HUES48 (cell line): ENCODE data around the gene METTL16.

ENCODE experiments used
- H3K27ac ChIP-seq: one replicate; pipeline ENCODE4 v1.7.0; 2013; ENCODE audit warnings: low read depth, low read length, inconsistent platforms
- H3K27me3 ChIP-seq: 2 replicates; pipeline ENCODE4 v1.6.1; 2013; ENCODE audit warnings: mild to moderate bottlenecking, low read length; ENCODE audit not compliant: control insufficient read depth, insufficient read depth
- H3K36me3 ChIP-seq: 2 replicates; pipeline ENCODE4 v1.6.1; 2013; ENCODE audit warnings: low read length; ENCODE audit not compliant: control insufficient read depth, insufficient read depth
- H3K4me1 ChIP-seq: 2 replicates; pipeline ENCODE4 v1.6.1; 2013; ENCODE audit warnings: mild to moderate bottlenecking, low read length; ENCODE audit not compliant: control insufficient read depth, insufficient read depth
- H3K4me3 ChIP-seq: 2 replicates; pipeline ENCODE4 v1.5.1; 2013; ENCODE audit warnings: mild to moderate bottlenecking, low read depth, low read length
- H3K9ac ChIP-seq: 2 replicates; pipeline ENCODE4 v1.6.1; 2013; ENCODE audit warnings: mild to moderate bottlenecking, low read depth, low read length, moderate library complexity
- H3K9me3 ChIP-seq: 2 replicates; pipeline ENCODE4 v1.6.1; 2013; ENCODE audit warnings: low read length; ENCODE audit not compliant: control insufficient read depth, insufficient read depth

The METTL16 gene

GRCh38 chr17:2435862-2436261 is 75.8 kb downstream of the METTL16 start:
- H3K4me1 ChIP-seq: peaks cover 29% of the 10 kb centered on the region
- H3K36me3 ChIP-seq: peaks cover 67% of the 10 kb centered on the region
- no peak overlapping the region for H3K4me3 ChIP-seq
- H3K9ac ChIP-seq: no peak overlapping the region
- H3K27me3 ChIP-seq: no peaks in the 10 kb centered on the region
- peak overlapping the region; percentile 82 for H3K27ac ChIP-seq
- no peaks in the 10 kb centered on the region for H3K9me3 ChIP-seq

- Histone ChIP-seq H3K9ac (no peak overlapping the region), H3K27ac (peak overlapping the region; percentile 82), H3K27me3 (no peaks in the 10 kb centered on the region), H3K4me3 (no peak overlapping the region), H3K9me3 (no peaks in the 10 kb centered on the region), H3K4me1 (peaks cover 29% of the 10 kb centered on the region), H3K36me3 (peaks cover 62% of the 10 kb centered on the region)
These were observed 76.4 kb downstream of the METTL16 start for GRCh38 chr17:2435181-2435741.

GRCh38 chr17:2433696-2434095 is 78.0 kb downstream of the METTL16 start:
- peaks cover 29% of the 10 kb centered on the region for H3K4me1 ChIP-seq
- peaks cover 48% of the 10 kb centered on the region for H3K36me3 ChIP-seq
- no peaks in the 10 kb centered on the region for H3K9me3 ChIP-seq
- no peaks in the 10 kb centered on the region for H3K27me3 ChIP-seq
- no peak overlapping the region for H3K9ac ChIP-seq
- H3K27ac ChIP-seq: peak overlapping the region; percentile 39
- no peak overlapping the region for H3K4me3 ChIP-seq

DNA sequence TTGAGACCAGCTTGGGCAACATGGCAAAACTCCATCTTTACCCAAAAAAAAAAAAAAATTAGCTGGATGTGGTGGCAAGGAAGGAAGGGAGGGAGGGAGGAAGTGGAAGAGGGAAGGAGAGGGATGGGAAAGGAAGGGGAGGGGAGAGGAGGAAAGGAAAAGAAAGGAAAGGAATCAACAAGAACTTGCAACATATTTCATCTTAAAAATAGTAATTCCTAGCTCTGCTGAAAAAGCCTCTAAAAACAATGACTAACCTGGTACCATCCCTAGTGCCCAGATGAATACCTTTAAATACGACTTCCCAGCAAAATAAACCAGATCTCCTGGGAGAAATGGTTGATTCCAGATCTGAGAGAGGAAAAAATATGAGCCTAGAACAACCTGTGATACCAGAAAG is 83.8 kb downstream of the METTL16 start:
- no peaks in the 10 kb centered on the region for H3K9me3 ChIP-seq
- no peaks in the 10 kb centered on the region for H3K27me3 ChIP-seq
- H3K27ac ChIP-seq: no peak overlapping the region
- H3K4me1 ChIP-seq: no peaks in the 10 kb centered on the region
- H3K9ac ChIP-seq: no peak overlapping the region
- peaks cover 19% of the 10 kb centered on the region for H3K36me3 ChIP-seq
- H3K4me3 ChIP-seq: no peak overlapping the region

DNA sequence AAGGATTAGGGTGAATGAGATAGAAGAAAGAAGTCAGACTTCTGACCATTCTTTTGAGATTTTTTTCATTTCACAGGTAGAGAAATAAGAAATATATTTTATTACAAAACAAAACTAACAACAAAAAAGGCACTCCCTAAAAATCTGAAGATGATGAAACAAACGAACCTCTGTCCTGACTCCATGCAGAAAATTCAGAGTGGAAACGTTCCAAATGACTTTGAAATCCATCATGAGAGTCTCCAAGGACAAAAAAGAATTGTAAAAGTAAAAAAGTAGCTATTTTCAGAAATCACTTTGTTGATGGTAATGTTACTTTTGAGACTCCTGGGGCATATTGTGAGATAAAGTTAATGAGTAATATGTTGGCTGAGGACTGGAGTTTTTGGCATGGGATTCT is 84.5 kb downstream of the METTL16 start:
- Histone ChIP-seq H3K27ac (no peak overlapping the region), H3K9ac (no peak overlapping the region), H3K36me3 (peaks cover 13% of the 10 kb centered on the region), H3K9me3 (no peaks in the 10 kb centered on the region), H3K27me3 (no peaks in the 10 kb centered on the region), H3K4me3 (no peak overlapping the region), H3K4me1 (no peaks in the 10 kb centered on the region)

GRCh38 chr17:2423271-2423670 is 88.4 kb downstream of the METTL16 start:
- H3K4me1 ChIP-seq: no peaks in the 10 kb centered on the region
- H3K27me3 ChIP-seq: no peaks in the 10 kb centered on the region
- H3K4me3 ChIP-seq: no peak overlapping the region
- no peak overlapping the region for H3K9ac ChIP-seq
- no peak overlapping the region for H3K27ac ChIP-seq
- peaks cover 41% of the 10 kb centered on the region for H3K36me3 ChIP-seq
- no peaks in the 10 kb centered on the region for H3K9me3 ChIP-seq

DNA sequence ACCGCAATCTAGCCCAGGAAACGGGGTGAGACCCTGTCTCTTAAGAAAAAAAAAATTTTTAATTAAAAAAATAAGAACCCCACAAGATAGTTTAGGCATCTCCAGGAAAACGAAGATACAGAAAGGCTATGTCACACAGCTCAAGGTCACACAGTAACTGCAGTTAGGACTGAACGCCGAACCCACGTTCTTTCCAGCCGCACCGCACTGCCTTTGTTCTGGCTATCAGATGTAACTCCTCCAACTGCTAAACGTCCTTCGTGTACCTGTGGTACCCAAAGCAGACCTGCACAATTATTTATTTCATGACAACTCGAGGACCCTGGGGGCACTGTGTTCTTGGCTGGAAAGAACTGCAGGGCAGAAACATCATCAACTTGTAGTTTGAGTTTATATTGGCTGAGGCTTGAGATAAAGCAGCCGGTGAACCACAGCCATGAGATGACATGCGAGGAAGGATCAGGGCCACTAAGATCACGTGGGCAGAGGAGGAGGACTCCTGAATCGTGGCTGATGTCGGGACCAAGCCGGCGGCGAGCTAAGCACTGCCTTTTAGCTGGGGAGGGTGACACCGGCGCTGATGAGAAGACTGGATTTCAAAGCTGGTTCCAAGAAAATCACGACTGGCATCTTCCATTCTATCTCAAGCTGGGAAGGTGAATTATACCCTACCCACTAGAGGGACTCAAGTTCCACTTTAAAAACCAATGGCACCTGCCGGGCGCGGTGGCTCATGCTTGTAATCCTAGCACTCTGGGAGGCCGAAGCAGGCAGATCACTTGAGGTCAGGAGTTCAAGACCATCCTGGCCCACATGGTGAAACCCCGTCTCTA is 90.2 kb downstream of the METTL16 start:
- H3K36me3 ChIP-seq: peaks cover 47% of the 10 kb centered on the region
- H3K27ac ChIP-seq: no peak overlapping the region
- H3K4me3 ChIP-seq: no peak overlapping the region
- H3K4me1 ChIP-seq: no peaks in the 10 kb centered on the region
- no peak overlapping the region for H3K9ac ChIP-seq
- H3K9me3 ChIP-seq: no peaks in the 10 kb centered on the region
- no peaks in the 10 kb centered on the region for H3K27me3 ChIP-seq

GRCh38 chr17:2420176-2420575 is 91.5 kb downstream of the METTL16 start:
- no peak overlapping the region for H3K27ac ChIP-seq
- no peak overlapping the region for H3K4me3 ChIP-seq
- no peaks in the 10 kb centered on the region for H3K27me3 ChIP-seq
- H3K9ac ChIP-seq: no peak overlapping the region
- no peaks in the 10 kb centered on the region for H3K9me3 ChIP-seq
- H3K4me1 ChIP-seq: no peaks in the 10 kb centered on the region
- H3K36me3 ChIP-seq: peaks cover 50% of the 10 kb centered on the region

DNA sequence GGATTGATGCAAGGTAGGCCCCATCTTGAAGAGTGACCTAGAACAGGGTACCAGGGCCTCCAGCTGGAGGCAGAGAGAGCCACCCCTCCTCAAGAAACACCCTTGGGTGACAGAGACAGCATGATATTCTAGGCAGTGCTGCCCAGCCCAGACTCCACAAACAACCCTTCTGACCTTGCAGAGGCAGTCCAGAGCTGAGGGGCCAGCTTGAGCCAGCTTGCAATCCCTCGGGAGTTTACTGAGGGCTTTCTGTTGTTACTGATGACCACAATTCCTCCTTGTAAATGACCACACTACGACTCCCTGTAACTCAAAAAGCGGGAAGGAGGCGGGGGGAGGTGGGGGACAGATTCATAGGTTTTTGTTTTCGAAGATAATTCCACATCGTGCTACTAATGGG is 92.2 kb downstream of the METTL16 start:
- Histone ChIP-seq H3K9me3 (no peaks in the 10 kb centered on the region), H3K4me3 (no peak overlapping the region), H3K27ac (no peak overlapping the region), H3K36me3 (peaks cover 55% of the 10 kb centered on the region), H3K27me3 (no peaks in the 10 kb centered on the region), H3K4me1 (no peaks in the 10 kb centered on the region), H3K9ac (no peak overlapping the region)

DNA sequence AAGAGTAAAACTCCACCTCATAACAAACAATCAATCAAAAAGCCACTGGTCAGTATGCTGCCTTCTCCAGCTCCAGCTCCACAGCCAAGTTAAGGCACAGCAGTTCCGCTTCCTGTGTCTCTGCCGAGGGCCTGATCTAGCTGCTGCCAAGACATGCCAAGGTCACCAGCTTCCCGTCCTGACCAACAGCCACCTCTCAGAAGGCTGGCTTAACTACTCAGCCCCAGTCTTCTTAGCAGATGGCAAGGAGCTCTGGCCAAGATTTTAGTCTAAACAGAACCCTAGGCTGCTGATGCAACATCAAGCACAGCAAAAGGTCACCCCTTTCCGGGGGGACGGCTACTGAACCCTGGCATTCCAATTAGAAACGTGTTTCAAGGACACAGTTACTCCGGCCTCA is 93.1 kb downstream of the METTL16 start:
- H3K9me3 ChIP-seq: no peaks in the 10 kb centered on the region
- H3K27ac ChIP-seq: no peak overlapping the region
- no peaks in the 10 kb centered on the region for H3K4me1 ChIP-seq
- no peak overlapping the region for H3K4me3 ChIP-seq
- H3K36me3 ChIP-seq: peaks cover 65% of the 10 kb centered on the region
- H3K9ac ChIP-seq: no peak overlapping the region
- H3K27me3 ChIP-seq: no peaks in the 10 kb centered on the region

DNA sequence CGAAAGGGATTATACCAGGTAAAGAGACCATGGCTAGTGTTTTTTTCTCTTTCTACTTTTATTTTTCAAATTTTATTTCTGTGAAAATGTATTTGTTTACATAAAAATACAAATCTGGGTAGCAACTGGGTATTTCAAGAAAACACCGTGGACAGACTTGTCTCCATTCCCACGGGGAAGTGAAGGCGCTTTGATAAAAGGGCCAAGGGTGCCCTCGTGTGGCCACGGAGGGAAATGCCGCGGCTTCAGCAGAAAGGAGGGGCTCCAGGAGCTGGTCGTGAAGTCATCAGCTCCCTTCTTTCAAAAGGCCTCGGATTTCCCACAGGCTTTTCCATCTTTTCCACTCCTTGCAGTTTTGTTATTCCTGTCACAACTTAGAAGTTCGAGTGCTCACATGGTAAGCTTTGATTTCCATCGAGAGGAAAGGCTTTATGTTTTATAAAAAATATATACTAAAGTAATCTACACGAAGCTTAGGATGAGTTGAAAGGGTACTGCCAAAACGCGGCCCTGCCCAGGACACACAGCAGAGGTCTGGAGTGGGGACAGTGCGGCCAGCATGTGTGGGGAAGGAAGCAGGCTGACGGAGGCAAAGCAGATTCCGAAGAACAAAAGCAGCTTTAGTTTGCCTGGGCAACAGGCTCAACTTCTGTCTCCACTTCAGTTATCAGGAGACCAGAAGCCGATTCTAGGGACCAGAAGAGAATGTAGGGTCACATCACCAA is 95.5 kb downstream of the METTL16 start:
- no peak overlapping the region for H3K9ac ChIP-seq
- no peaks in the 10 kb centered on the region for H3K9me3 ChIP-seq
- peak overlapping the region; percentile 43 for H3K27ac ChIP-seq
- H3K36me3 ChIP-seq: peaks cover 60% of the 10 kb centered on the region
- no peak overlapping the region for H3K4me3 ChIP-seq
- H3K27me3 ChIP-seq: no peaks in the 10 kb centered on the region
- H3K4me1 ChIP-seq: no peaks in the 10 kb centered on the region
